HL-60 (cell line): ENCODE results near the gene AIG1.

Experiments
- DNase-seq, 2 experiments: peaks; one replicate each; pipeline ENCODE4 v3.0.0-alpha.2; 2010 to 2020; ENCODE audit warnings: low read depth in 1 of 2, low spot score in 1 of 2
- H3K27ac ChIP-seq: fragments of 250-450 bp; sonication (Bioruptor Pico); replicated peaks from 2 replicates; pipeline ENCODE4 v1.5.1; 2020; ENCODE audit warnings: mild to moderate bottlenecking, moderate library complexity
- H3K27me3 ChIP-seq: fragments of 250-450 bp; sonication (Bioruptor Pico); 2 replicates; pipeline ENCODE4 v1.5.1; 2021; ENCODE audit warnings: mild to moderate bottlenecking, moderate library complexity; ENCODE audit not compliant: insufficient read depth, poor library complexity, severe bottlenecking
- H3K4me3 ChIP-seq: replicated peaks from 2 replicates; pipeline ENCODE4 v1.5.1; 2011; ENCODE audit warnings: mild to moderate bottlenecking, control low read depth, low read length; ENCODE audit not compliant: insufficient read depth
- GABPA ChIP-seq: IDR thresholded peaks from 2 replicates; pipeline ENCODE4 v1.6.1; 2012; ENCODE audit warnings: low read depth
- POLR2AphosphoS5 ChIP-seq: IDR thresholded peaks from 2 replicates; pipeline ENCODE4 v1.6.1; 2012; ENCODE audit warnings: low read depth
- SPI1 ChIP-seq: IDR thresholded peaks from 2 replicates; pipeline ENCODE4 v1.6.1; 2012; ENCODE audit warnings: low read depth, mild to moderate bottlenecking, borderline replicate concordance
- TF ChIP-seq, protein P1 (sequence below): IDR thresholded peaks from one replicate; pipeline ENCODE4 v1.5.1; 2011; ENCODE audit warnings: low read length, control low read depth, inconsistent platforms; ENCODE audit not compliant: insufficient read depth
- TF ChIP-seq, protein P2 (sequence below): IDR thresholded peaks from 2 replicates; pipeline ENCODE4 v1.6.1; 2012; ENCODE audit warnings: low read depth; ENCODE audit not compliant: insufficient replicate concordance

The AIG1 gene

GRCh38 chr6:143160439-143161220 lies 99.9 kb downstream of the AIG1 start:
- Histone ChIP-seq H3K27ac (no peak overlapping the region), H3K4me3 (no peak overlapping the region), H3K27me3 (no peaks in the 10 kb centered on the region)
- no peak for DNase-seq
- TF ChIP-seq POLR2AphosphoS5, result no peak
- TF ChIP-seq, protein P1, sequence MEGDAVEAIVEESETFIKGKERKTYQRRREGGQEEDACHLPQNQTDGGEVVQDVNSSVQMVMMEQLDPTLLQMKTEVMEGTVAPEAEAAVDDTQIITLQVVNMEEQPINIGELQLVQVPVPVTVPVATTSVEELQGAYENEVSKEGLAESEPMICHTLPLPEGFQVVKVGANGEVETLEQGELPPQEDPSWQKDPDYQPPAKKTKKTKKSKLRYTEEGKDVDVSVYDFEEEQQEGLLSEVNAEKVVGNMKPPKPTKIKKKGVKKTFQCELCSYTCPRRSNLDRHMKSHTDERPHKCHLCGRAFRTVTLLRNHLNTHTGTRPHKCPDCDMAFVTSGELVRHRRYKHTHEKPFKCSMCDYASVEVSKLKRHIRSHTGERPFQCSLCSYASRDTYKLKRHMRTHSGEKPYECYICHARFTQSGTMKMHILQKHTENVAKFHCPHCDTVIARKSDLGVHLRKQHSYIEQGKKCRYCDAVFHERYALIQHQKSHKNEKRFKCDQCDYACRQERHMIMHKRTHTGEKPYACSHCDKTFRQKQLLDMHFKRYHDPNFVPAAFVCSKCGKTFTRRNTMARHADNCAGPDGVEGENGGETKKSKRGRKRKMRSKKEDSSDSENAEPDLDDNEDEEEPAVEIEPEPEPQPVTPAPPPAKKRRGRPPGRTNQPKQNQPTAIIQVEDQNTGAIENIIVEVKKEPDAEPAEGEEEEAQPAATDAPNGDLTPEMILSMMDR, result no peak
- TF ChIP-seq GABPA, result no peak
- TF ChIP-seq, protein P2, sequence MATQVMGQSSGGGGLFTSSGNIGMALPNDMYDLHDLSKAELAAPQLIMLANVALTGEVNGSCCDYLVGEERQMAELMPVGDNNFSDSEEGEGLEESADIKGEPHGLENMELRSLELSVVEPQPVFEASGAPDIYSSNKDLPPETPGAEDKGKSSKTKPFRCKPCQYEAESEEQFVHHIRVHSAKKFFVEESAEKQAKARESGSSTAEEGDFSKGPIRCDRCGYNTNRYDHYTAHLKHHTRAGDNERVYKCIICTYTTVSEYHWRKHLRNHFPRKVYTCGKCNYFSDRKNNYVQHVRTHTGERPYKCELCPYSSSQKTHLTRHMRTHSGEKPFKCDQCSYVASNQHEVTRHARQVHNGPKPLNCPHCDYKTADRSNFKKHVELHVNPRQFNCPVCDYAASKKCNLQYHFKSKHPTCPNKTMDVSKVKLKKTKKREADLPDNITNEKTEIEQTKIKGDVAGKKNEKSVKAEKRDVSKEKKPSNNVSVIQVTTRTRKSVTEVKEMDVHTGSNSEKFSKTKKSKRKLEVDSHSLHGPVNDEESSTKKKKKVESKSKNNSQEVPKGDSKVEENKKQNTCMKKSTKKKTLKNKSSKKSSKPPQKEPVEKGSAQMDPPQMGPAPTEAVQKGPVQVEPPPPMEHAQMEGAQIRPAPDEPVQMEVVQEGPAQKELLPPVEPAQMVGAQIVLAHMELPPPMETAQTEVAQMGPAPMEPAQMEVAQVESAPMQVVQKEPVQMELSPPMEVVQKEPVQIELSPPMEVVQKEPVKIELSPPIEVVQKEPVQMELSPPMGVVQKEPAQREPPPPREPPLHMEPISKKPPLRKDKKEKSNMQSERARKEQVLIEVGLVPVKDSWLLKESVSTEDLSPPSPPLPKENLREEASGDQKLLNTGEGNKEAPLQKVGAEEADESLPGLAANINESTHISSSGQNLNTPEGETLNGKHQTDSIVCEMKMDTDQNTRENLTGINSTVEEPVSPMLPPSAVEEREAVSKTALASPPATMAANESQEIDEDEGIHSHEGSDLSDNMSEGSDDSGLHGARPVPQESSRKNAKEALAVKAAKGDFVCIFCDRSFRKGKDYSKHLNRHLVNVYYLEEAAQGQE, result no peak
- TF ChIP-seq SPI1, result no peak

DNA sequence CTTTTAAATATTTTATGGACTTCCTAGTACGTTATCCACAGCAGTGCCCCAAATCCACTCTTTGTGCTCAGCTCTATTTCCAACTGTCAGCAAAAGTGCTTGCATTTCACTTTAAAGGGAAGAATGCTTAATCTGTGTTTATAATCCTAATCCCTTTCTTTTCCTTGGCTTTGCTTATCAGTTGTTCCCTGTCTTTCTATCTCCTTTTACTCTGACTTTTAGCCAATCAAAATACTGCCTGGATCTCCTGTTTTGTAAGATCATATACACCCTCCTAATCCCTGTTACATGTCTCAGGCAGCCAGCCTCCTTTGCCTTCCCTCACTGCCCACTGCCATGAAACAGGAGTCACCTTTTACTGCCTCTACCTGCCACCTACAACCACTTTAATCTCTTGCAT lies 102.9 kb downstream of the AIG1 start:
- Histone ChIP-seq H3K27me3 (no peaks in the 10 kb centered on the region), H3K4me3 (no peak overlapping the region), H3K27ac (no peak overlapping the region)
- DNase-seq, result no peak
- no peak for TF ChIP-seq POLR2AphosphoS5
- TF ChIP-seq, protein P2, result no peak
- no peak for TF ChIP-seq GABPA
- TF ChIP-seq SPI1, result no peak
- TF ChIP-seq, protein P1, result no peak

DNA sequence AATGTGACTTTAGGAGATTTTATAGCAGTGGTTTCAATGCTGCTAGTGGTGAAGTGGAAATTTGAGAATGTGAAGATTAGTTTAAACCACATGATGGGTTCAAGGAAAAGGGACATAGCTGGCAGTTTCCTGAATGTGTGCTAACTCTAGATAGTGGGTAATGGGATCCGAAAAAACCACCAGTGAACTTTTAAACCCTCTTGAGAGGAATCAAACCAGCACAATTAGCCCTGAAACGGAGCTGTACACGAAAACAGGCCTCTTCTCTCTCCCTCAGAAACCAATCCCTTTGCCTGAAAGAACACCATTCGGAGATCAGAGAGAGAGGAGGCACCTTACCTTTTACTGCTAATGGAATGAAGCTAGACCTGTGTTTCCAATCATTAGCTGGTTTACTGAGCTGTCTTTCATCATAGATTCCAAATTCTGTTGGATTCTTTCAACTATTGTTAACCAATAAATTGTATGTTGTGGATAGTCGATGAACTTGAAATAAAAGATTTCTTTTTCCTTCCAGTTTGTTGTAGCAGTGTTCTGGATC lies 103.9 kb downstream of the AIG1 start:
- DNase-seq, result no peak
- Histone ChIP-seq H3K27me3 (no peaks in the 10 kb centered on the region), H3K4me3 (no peak overlapping the region), H3K27ac (no peak overlapping the region)
- TF ChIP-seq, protein P1, result no peak
- TF ChIP-seq SPI1 (no peak), POLR2AphosphoS5 (no peak), GABPA (no peak)
- TF ChIP-seq, protein P2, result no peak
